PC-3 (cell line): ENCODE data around the gene AP3M1.

Source experiments
- EZH2 ChIP-seq: fragments of 300-600 bp; sonication (generic); IDR thresholded peaks from one replicate; pipeline ENCODE4 v1.6.1; 2017; ENCODE audit warnings: antibody characterized with exemption, mild to moderate bottlenecking, low read length; ENCODE audit not compliant: unreplicated experiment
- EZH2phosphoT487 ChIP-seq: fragments of 300-600 bp; sonication (generic); IDR thresholded peaks from 2 replicates; pipeline ENCODE4 v1.6.1; 2018; ENCODE audit warnings: mild to moderate bottlenecking, antibody characterized with exemption, low read length, borderline replicate concordance
- TF ChIP-seq, protein P1 (sequence below): fragments of 300-600 bp; sonication (generic); conservative IDR thresholded peaks from 2 replicates; pipeline ENCODE4 v1.5.1; 2017; ENCODE audit warnings: antibody characterized with exemption, low read depth, mild to moderate bottlenecking, low read length

DNA sequence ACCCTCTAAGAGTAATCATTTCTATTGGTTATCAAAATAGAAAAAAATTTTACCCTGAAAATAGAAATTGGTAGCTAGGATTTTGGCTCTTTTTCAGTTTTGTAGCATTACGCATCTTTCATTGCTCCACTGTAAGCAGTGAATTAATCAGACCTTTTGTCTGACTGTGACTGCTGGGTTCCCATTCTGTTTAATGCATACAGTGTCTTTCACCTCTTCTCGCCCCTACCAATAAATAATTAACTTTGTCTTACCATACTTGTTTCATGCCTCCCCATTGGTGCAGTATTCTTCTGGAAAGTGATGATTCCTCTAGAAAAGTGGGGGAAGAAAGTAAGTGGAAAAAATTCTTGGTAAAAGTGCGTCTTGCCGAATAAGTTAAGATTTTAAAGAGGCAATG is 73.2 kb downstream of the AP3M1 start:
- TF ChIP-seq, protein P1, sequence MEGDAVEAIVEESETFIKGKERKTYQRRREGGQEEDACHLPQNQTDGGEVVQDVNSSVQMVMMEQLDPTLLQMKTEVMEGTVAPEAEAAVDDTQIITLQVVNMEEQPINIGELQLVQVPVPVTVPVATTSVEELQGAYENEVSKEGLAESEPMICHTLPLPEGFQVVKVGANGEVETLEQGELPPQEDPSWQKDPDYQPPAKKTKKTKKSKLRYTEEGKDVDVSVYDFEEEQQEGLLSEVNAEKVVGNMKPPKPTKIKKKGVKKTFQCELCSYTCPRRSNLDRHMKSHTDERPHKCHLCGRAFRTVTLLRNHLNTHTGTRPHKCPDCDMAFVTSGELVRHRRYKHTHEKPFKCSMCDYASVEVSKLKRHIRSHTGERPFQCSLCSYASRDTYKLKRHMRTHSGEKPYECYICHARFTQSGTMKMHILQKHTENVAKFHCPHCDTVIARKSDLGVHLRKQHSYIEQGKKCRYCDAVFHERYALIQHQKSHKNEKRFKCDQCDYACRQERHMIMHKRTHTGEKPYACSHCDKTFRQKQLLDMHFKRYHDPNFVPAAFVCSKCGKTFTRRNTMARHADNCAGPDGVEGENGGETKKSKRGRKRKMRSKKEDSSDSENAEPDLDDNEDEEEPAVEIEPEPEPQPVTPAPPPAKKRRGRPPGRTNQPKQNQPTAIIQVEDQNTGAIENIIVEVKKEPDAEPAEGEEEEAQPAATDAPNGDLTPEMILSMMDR, result no peak
- TF ChIP-seq EZH2phosphoT487 (no peak), EZH2 (no peak)
